Measurements from ENCODE around the gene WNT5A.

Gene WNT5A

DNA sequence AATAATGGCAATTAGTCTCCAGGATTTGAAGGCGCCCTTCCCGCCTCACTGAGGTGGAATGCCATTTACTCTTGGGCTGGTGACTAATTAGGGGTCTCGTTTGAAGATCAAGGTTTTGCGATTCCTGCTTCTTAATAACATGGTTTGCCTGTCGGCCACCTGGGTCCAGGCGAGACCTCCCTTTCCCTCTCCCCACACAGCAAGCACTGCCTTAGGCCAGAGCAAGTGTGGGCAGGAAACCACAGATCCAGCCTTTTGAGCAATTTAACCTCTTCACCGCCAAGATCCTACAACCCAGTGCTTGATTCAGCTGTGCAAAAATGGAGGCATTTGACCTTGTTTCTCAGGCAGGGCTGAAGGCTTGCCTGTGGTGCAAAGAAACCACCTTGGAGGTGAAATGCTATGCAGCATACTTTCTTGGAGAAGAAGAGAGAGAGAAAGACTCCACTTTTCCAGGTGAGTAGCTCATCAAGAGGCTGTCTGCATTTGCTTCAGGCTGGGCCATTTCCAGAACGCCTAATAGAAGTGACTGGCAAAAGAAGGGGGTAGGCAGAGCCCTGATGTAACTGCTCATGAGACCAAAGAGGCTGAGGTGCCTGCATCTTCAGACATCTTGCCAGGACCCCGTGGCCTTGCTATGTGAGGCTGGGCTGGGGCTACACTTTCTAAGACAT is 34.1 kb upstream of the WNT5A start:
- 50 to 59% methylated on average over 6 to 8 of the region's 9 CpGs for WGBS, 2 experiments (ENCODE audit: insufficient coverage in 2 of 2)
- no peak overlapping the region for H3K27ac ChIP-seq (ENCODE audit: low read depth, low read length, severe bottlenecking)
- H3K4me3 ChIP-seq (ENCODE audit: extremely low read depth, insufficient read depth, low read length, poor library complexity, severe bottlenecking): no peak overlapping the region
- no peaks in the 10 kb centered on the region for H3K36me3 ChIP-seq (ENCODE audit: control insufficient read depth, insufficient read depth, low read length)
- peaks cover 22% of the 10 kb centered on the region for H3K4me1 ChIP-seq (ENCODE audit: control insufficient read depth, insufficient read depth, low read length, poor library complexity, severe bottlenecking)
- H3K9me3 ChIP-seq (ENCODE audit: control insufficient read depth, low read length): no peaks in the 10 kb centered on the region

DNA sequence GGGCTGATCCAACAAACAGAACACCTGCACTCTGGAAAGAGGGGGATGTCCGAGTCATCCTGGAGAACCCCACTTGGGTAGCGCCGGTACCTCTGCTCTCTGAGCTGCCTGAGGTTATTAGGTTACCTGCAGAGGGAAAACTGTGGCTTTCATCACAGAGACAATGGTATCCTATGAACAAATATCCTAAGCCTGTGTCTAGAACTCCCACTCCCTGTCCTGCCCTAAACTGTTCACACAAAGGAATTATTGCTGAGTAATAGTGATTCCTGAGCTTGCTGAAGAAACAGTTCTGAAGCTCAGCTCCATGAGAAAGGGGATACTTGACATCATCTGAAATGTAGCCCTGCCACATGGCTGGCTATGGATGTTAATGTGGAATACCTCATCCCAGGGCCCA is 31.9 kb upstream of the WNT5A start:
- WGBS, 2 experiments (ENCODE audit: insufficient coverage in 2 of 2): 67 to 100% methylated on average over 1 to 3 of the region's 3 CpGs
- Histone ChIP-seq H3K9me3 (ENCODE audit: control insufficient read depth, low read length) (no peaks in the 10 kb centered on the region), H3K27ac (ENCODE audit: low read depth, low read length, severe bottlenecking) (no peak overlapping the region), H3K36me3 (ENCODE audit: control insufficient read depth, insufficient read depth, low read length) (no peaks in the 10 kb centered on the region), H3K4me1 (ENCODE audit: control insufficient read depth, insufficient read depth, low read length, poor library complexity, severe bottlenecking) (peaks cover 22% of the 10 kb centered on the region), H3K4me3 (ENCODE audit: extremely low read depth, insufficient read depth, low read length, poor library complexity, severe bottlenecking) (no peak overlapping the region)

DNA sequence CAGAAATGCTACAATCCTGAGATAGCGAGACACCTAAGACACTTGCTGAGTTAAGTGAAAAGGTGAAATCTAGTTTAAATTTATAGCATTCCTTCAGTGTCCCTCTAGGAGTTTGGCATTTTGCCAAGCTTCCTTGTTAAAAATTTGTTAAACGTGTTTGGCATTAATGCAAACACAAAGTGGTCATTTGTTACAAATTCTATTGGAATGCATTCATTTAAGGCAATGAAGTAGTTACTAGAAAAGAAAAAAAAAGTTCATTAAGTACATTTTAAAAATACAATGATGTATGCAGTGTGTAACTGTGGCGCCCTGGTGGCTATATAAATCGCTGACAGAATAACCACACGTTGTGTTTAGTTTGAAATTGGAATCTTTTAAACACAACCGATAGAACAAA is 31.3 kb upstream of the WNT5A start:
- Histone ChIP-seq H3K4me1 (ENCODE audit: control insufficient read depth, insufficient read depth, low read length, poor library complexity, severe bottlenecking) (peaks cover 22% of the 10 kb centered on the region), H3K4me3 (ENCODE audit: extremely low read depth, insufficient read depth, low read length, poor library complexity, severe bottlenecking) (no peak overlapping the region), H3K9me3 (ENCODE audit: control insufficient read depth, low read length) (no peaks in the 10 kb centered on the region), H3K36me3 (ENCODE audit: control insufficient read depth, insufficient read depth, low read length) (no peaks in the 10 kb centered on the region), H3K27ac (ENCODE audit: low read depth, low read length, severe bottlenecking) (no peak overlapping the region)
- WGBS, 2 experiments (ENCODE audit: insufficient coverage in 2 of 2): 97 to 100% methylated on average over 3 of the region's 6 CpGs

DNA sequence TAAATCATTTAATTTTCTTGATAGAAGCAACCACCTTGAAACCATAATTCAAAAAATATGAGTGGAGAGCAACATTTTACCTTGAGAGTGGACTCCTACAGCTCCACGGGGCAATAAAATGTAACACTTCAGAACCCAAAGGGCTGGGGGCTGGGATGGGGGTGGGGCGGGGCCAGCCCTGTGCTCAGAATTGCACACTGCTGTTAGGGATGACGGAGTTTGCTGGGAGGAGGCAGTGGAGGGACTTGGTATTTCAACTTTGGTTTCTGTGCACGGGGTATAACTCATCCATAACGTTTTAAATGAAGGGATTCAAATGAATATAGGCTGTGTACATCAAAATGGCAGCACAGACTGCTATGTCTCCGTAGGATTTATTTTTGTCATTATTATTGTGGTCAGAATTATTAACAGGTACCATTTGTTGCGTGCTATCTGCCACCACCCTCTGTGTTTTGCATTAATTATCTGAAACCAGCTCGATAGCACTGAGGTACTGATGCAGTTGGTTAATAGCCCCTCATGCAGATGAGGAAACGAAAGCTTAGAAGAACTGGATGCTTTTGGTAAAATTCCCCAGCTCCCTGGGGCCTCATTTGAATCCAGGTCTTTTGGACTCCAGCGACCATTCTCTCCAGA is 29.4 kb upstream of the WNT5A start:
- H3K9me3 ChIP-seq (ENCODE audit: control insufficient read depth, low read length): no peaks in the 10 kb centered on the region
- H3K4me1 ChIP-seq (ENCODE audit: control insufficient read depth, insufficient read depth, low read length, poor library complexity, severe bottlenecking): peaks cover 7% of the 10 kb centered on the region
- H3K27ac ChIP-seq (ENCODE audit: low read depth, low read length, severe bottlenecking): no peak overlapping the region
- no peak overlapping the region for H3K4me3 ChIP-seq (ENCODE audit: extremely low read depth, insufficient read depth, low read length, poor library complexity, severe bottlenecking)
- no peaks in the 10 kb centered on the region for H3K36me3 ChIP-seq (ENCODE audit: control insufficient read depth, insufficient read depth, low read length)
- WGBS, 2 experiments (ENCODE audit: insufficient coverage in 2 of 2): 77 to 81% methylated on average over 9 to 10 of the region's 10 CpGs

DNA sequence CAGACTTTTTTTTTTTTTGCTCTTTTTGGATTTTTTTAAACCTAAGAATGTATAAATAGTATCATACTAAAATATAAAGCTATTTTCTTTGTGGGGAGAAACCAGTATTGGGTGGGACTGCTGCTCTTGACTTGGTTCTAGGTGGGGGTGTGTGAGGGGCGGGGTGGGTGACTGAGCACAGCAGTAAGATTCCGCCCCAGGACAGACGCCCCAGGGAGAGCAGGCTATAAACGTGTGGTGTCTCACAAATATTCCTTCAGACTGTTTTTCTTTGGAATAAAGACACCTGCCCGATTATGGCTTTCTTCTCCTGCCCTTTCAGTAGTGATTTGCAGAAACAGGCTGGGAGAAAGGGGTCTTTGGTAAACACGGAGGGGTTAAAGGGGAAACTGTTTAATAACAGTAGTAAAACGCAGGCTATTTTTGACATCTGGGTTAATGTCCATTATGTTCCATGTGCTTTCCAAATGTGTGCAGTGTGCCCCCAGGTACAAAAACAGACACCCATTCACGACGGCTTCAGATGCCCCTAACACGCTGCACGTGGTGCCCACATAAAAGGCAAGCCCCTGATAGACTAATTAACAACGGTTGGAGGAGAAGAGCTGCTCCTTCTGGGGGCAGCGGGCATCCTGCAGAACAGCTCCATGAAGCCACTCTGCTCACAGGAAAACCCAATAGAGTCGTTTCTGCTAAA is 28.6 kb upstream of the WNT5A start:
- Histone ChIP-seq H3K36me3 (ENCODE audit: control insufficient read depth, insufficient read depth, low read length) (no peaks in the 10 kb centered on the region), H3K27ac (ENCODE audit: low read depth, low read length, severe bottlenecking) (no peak overlapping the region), H3K9me3 (ENCODE audit: control insufficient read depth, low read length) (no peaks in the 10 kb centered on the region), H3K4me1 (ENCODE audit: control insufficient read depth, insufficient read depth, low read length, poor library complexity, severe bottlenecking) (no peaks in the 10 kb centered on the region), H3K4me3 (ENCODE audit: extremely low read depth, insufficient read depth, low read length, poor library complexity, severe bottlenecking) (no peak overlapping the region)
- WGBS, 2 experiments (ENCODE audit: insufficient coverage in 2 of 2): 79 to 82% methylated on average over 10 of the region's 14 CpGs

DNA sequence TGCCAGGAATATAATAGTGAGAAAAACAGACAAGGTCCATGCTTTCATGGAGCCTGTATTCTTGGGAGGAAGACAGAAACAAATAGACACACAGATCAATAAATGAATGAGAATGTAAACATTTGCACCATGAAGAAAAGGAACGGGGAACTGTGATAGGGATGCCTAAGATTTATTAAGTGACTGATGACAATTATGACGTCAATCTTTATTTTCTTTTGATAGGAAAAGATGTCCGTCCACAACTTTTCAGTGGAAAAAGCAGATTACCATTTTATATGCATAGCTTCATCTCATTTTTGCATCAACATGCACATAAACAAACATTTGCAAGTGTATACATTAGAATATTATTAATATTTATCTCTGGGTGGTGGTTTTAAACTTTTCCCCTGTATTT is 27.9 kb upstream of the WNT5A start:
- Histone ChIP-seq H3K36me3 (ENCODE audit: control insufficient read depth, insufficient read depth, low read length) (no peaks in the 10 kb centered on the region), H3K4me3 (ENCODE audit: extremely low read depth, insufficient read depth, low read length, poor library complexity, severe bottlenecking) (no peak overlapping the region), H3K4me1 (ENCODE audit: control insufficient read depth, insufficient read depth, low read length, poor library complexity, severe bottlenecking) (no peaks in the 10 kb centered on the region), H3K27ac (ENCODE audit: low read depth, low read length, severe bottlenecking) (no peak overlapping the region), H3K9me3 (ENCODE audit: control insufficient read depth, low read length) (no peaks in the 10 kb centered on the region)
- WGBS, 2 experiments (ENCODE audit: insufficient coverage in 2 of 2): 82% methylated on average over 2 of the region's 3 CpGs; no CpG with 5 or more reads in 1 of the 2 experiments

- Histone ChIP-seq H3K9me3 (ENCODE audit: control insufficient read depth, low read length) (no peaks in the 10 kb centered on the region), H3K27ac (ENCODE audit: low read depth, low read length, severe bottlenecking) (no peak overlapping the region), H3K4me1 (ENCODE audit: control insufficient read depth, insufficient read depth, low read length, poor library complexity, severe bottlenecking) (no peaks in the 10 kb centered on the region), H3K4me3 (ENCODE audit: extremely low read depth, insufficient read depth, low read length, poor library complexity, severe bottlenecking) (no peak overlapping the region), H3K36me3 (ENCODE audit: control insufficient read depth, insufficient read depth, low read length) (no peaks in the 10 kb centered on the region)
- 66 to 75% methylated on average over 8 to 10 of the region's 11 CpGs for WGBS, 2 experiments (ENCODE audit: insufficient coverage in 2 of 2)
Observed at GRCh38 chr3:55512571-55513343, 25.7 kb upstream of the WNT5A start.

GRCh38 chr3:55511895-55512570 is 24.9 kb upstream of the WNT5A start:
- H3K27ac ChIP-seq (ENCODE audit: low read depth, low read length, severe bottlenecking): no peak overlapping the region
- H3K4me3 ChIP-seq (ENCODE audit: extremely low read depth, insufficient read depth, low read length, poor library complexity, severe bottlenecking): no peak overlapping the region
- no peaks in the 10 kb centered on the region for H3K36me3 ChIP-seq (ENCODE audit: control insufficient read depth, insufficient read depth, low read length)
- no peaks in the 10 kb centered on the region for H3K4me1 ChIP-seq (ENCODE audit: control insufficient read depth, insufficient read depth, low read length, poor library complexity, severe bottlenecking)
- WGBS, 2 experiments (ENCODE audit: insufficient coverage in 2 of 2): 88 to 90% methylated on average over 4 to 5 of the region's 7 CpGs
- no peaks in the 10 kb centered on the region for H3K9me3 ChIP-seq (ENCODE audit: control insufficient read depth, low read length)

DNA sequence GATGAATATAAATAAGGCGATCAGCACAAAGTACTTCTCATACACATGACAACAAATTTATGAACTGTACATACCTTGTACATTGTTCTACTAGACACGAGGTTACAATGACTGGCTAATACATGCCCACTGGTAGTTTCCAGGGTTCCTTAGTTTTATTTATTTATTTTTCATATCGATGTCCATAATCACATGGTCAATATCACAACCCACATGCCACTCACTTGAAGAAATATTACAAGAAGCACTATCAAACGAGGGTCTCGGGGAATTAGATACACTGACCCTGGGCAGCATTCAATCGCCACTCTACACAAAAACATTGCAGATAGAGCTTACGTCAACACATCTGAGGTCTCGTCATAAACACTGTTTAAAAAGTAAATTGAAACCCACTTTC is 21.2 kb upstream of the WNT5A start:
- Histone ChIP-seq H3K4me3 (ENCODE audit: extremely low read depth, insufficient read depth, low read length, poor library complexity, severe bottlenecking) (no peak overlapping the region), H3K36me3 (ENCODE audit: control insufficient read depth, insufficient read depth, low read length) (no peaks in the 10 kb centered on the region), H3K4me1 (ENCODE audit: control insufficient read depth, insufficient read depth, low read length, poor library complexity, severe bottlenecking) (no peaks in the 10 kb centered on the region), H3K9me3 (ENCODE audit: control insufficient read depth, low read length) (no peaks in the 10 kb centered on the region), H3K27ac (ENCODE audit: low read depth, low read length, severe bottlenecking) (no peak overlapping the region)
- WGBS, 2 experiments (ENCODE audit: insufficient coverage in 2 of 2): 93 to 94% methylated on average over 5 of the region's 8 CpGs

DNA sequence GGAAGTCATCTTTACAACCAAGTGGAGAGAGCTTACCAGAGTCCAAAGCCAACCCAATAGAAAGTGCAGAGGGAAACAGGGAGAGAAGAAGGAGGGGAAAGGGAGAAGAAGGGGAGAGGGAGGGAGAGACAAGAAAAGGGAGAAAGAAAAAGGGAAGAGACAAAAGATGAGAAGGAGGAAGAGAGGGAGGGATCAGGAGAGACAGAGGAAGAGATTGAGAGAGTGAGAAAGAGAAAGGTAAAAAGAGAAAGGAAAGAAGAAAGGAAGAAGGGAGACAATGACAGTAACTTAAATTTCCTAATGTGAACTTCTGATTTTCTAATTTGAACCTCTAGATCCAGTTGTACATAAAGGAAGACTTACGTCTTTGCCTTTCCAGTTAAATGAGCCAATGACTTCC is 20.7 kb upstream of the WNT5A start:
- H3K4me1 ChIP-seq (ENCODE audit: control insufficient read depth, insufficient read depth, low read length, poor library complexity, severe bottlenecking): no peaks in the 10 kb centered on the region
- H3K4me3 ChIP-seq (ENCODE audit: extremely low read depth, insufficient read depth, low read length, poor library complexity, severe bottlenecking): no peak overlapping the region
- WGBS, 2 experiments (ENCODE audit: insufficient coverage in 2 of 2): 100% methylated on average over 1 of the region's 1 CpG
- no peak overlapping the region for H3K27ac ChIP-seq (ENCODE audit: low read depth, low read length, severe bottlenecking)
- no peaks in the 10 kb centered on the region for H3K9me3 ChIP-seq (ENCODE audit: control insufficient read depth, low read length)
- no peaks in the 10 kb centered on the region for H3K36me3 ChIP-seq (ENCODE audit: control insufficient read depth, insufficient read depth, low read length)
